GM12801 (cell line): ENCODE measurements around the gene SLC7A6OS.

Experiments used
- CTCF ChIP-seq: IDR thresholded peaks from one replicate; pipeline ENCODE4 v1.5.1; 2011; ENCODE audit warnings: control low read depth; ENCODE audit not compliant: insufficient read length; ENCODE audit errors: extremely low read depth

Gene SLC7A6OS

GRCh38 chr16:68282064-68282452, 28.7 kb downstream of the SLC7A6OS start:
- TF ChIP-seq CTCF, result no peak

GRCh38 chr16:68281368-68282063, 29.2 kb downstream of the SLC7A6OS start:
- no peak for TF ChIP-seq CTCF

GRCh38 chr16:68279726-68280558, 30.8 kb downstream of the SLC7A6OS start:
- TF ChIP-seq CTCF, result no peak

GRCh38 chr16:68276223-68276622, 34.5 kb downstream of the SLC7A6OS start:
- TF ChIP-seq CTCF, result no peak

- no peak for TF ChIP-seq CTCF
Observed at GRCh38 chr16:68275611-68276191, 35.0 kb downstream of the SLC7A6OS start.

GRCh38 chr16:68274441-68274840, 36.3 kb downstream of the SLC7A6OS start:
- TF ChIP-seq CTCF, result no peak

- TF ChIP-seq CTCF, result no peak
Observed at GRCh38 chr16:68273896-68274295, 36.9 kb downstream of the SLC7A6OS start.
